Keratinocyte (primary cell): ENCODE results near the gene AMMECR1.

ENCODE experiments used
- EZH2 ChIP-seq: IDR thresholded peaks from one replicate; pipeline ENCODE4 v1.6.1; 2012; ENCODE audit warnings: inconsistent platforms, mild to moderate bottlenecking, low read length, moderate library complexity
- TF ChIP-seq, protein P1 (sequence below), 3 experiments: IDR thresholded peaks in 1 of 3; conservative IDR thresholded peaks in 1 of 3; optimal IDR thresholded peaks in 1 of 3; 2 replicates in 2 of 3; 3 replicates in 1 of 3; pipeline versions ENCODE3 to v1.5.1; 2011; ENCODE audit warnings: low read length in 3 of 3, mild to moderate bottlenecking in 3 of 3, moderate library complexity in 2 of 3, control low read depth in 1 of 3, inconsistent platforms in 1 of 3; ENCODE audit not compliant: insufficient read depth in 2 of 3; ENCODE audit errors: extremely low read depth in 1 of 3

DNA sequence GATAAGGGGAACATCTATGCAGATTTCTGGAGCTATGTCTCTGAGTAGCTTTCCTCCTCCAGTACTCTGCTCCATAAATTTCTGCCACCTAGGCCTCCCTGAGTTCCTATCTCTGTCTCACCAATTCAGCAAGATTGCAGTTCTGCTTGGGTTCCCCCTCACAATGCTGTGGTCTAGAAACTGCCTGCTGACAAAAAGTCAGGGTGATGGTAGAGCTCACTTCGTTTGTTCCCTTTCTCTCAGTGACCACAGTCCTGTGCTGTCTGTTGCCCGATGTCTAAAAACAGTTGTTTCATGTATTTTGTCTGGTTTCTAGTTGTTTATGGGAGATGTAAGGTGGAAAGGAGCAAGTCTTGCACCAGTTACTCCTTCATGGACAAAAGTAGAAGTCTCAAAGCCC, 41.1 kb downstream of the AMMECR1 start:
- TF ChIP-seq, protein P1, sequence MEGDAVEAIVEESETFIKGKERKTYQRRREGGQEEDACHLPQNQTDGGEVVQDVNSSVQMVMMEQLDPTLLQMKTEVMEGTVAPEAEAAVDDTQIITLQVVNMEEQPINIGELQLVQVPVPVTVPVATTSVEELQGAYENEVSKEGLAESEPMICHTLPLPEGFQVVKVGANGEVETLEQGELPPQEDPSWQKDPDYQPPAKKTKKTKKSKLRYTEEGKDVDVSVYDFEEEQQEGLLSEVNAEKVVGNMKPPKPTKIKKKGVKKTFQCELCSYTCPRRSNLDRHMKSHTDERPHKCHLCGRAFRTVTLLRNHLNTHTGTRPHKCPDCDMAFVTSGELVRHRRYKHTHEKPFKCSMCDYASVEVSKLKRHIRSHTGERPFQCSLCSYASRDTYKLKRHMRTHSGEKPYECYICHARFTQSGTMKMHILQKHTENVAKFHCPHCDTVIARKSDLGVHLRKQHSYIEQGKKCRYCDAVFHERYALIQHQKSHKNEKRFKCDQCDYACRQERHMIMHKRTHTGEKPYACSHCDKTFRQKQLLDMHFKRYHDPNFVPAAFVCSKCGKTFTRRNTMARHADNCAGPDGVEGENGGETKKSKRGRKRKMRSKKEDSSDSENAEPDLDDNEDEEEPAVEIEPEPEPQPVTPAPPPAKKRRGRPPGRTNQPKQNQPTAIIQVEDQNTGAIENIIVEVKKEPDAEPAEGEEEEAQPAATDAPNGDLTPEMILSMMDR (optimal IDR thresholded peaks at IDR 0.05 in 1 of 3, IDR thresholded peaks at IDR 0.05 in 1 of 3, conservative IDR thresholded peaks at IDR 0.05 in 1 of 3; ENCODE audit: extremely low read depth in 1 of 3, insufficient read depth in 2 of 3, low read length in 3 of 3), result no peak
- TF ChIP-seq EZH2, result no peak
